Measurements from ENCODE around the gene SALL1. TPM values are rescaled to one million over a fixed set of nuclear protein-coding genes. Genes with fewer than 3 reads are reported as not detected.

Gene SALL1
- polyA plus RNA-seq, 1 donor (not counting 4 experiments of a cell fraction or from before 2014, with no cell fraction given), result not detected

DNA sequence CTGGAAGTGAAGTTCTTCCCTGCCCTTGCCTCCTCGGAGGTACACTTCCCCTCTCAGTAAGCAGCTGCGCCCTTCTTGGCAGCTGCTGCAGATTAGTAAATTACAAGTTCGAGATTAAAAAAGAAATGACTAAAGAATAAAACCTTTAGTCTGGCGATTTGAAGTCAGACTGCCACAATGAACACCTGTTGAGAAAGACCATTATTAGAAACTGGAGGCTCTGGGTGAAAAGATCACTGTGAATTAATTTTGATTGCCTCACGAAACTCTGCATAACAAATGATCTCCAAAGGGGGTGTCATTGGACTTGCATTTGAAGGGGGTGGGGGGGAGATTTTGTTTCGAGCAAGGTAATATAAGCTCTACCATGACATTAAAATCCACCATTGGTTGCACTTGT is 39.3 kb downstream of the SALL1 start:
- H3K4me1 ChIP-seq (ENCODE audit: control insufficient read depth, extremely low read depth, insufficient read depth, low read length), result no peaks in the 10 kb centered on the region
- H3K36me3 ChIP-seq (ENCODE audit: control insufficient read depth in 2 of 2, extremely low read depth in 1 of 2, insufficient read depth in 2 of 2, low read length in 2 of 2), result no peaks in the 10 kb centered on the region
- no peak overlapping the region for H3K4me2 ChIP-seq (ENCODE audit: control insufficient read depth, extremely low read depth, insufficient read depth, low read depth, low read length)
- no peaks in the 10 kb centered on the region for H3K9me3 ChIP-seq (ENCODE audit: control insufficient read depth, low read depth, low read length)
- no peak overlapping the region for H2AFZ ChIP-seq (ENCODE audit: control insufficient read depth, low read length)
- TF ChIP-seq EZH2 (IDR thresholded peaks at IDR 0.05; ENCODE audit: low read length) (no peak), CTCF (optimal IDR thresholded peaks at IDR 0.05 in 1 of 3, IDR thresholded peaks at IDR 0.05 in 1 of 3, conservative IDR thresholded peaks at IDR 0.05 in 1 of 3; ENCODE audit: extremely low read depth in 1 of 3, insufficient read depth in 2 of 3, low read length in 3 of 3) (no peak)
- FAIRE-seq (no peak), DNase-seq (ENCODE audit: low read depth, low spot score) (no peak)
- H4K20me1 ChIP-seq (ENCODE audit: control insufficient read depth, extremely low read depth, insufficient read depth, low read length), result no peaks in the 10 kb centered on the region
- H3K27ac ChIP-seq (ENCODE audit: control insufficient read depth, insufficient read depth, low read length), result no peak overlapping the region
- dilution Hi-C loops (cut with MboI; ENCODE audit: extremely low pct_ligation_motif_present, low sequenced_read_pairs), result no loop called here
- H3K4me3 ChIP-seq (ENCODE audit: control insufficient read depth in 2 of 3, extremely low read depth in 1 of 3, insufficient read depth in 2 of 3, low read depth in 1 of 3, low read length in 3 of 3), result no peak overlapping the region
- peaks cover 18% of the 10 kb centered on the region for H3K27me3 ChIP-seq (ENCODE audit: control insufficient read depth, extremely low read depth, insufficient read depth, low read length)
- no peaks in the 10 kb centered on the region for H3K79me2 ChIP-seq (ENCODE audit: control insufficient read depth, insufficient read depth, low read length)
- no peak overlapping the region for H3K9ac ChIP-seq (ENCODE audit: control insufficient read depth, extremely low read depth, insufficient read depth, low read length)
- no peaks in the 10 kb centered on the region for H3K9me1 ChIP-seq (ENCODE audit: control insufficient read depth, extremely low read depth, insufficient read depth, low read length)

- H3K79me2 ChIP-seq (ENCODE audit: control insufficient read depth, insufficient read depth, low read length), result no peaks in the 10 kb centered on the region
- H3K4me1 ChIP-seq (ENCODE audit: control insufficient read depth, extremely low read depth, insufficient read depth, low read length), result no peaks in the 10 kb centered on the region
- no peaks in the 10 kb centered on the region for H3K9me3 ChIP-seq (ENCODE audit: control insufficient read depth, low read depth, low read length)
- FAIRE-seq (no peak), DNase-seq (ENCODE audit: low read depth, low spot score) (no peak)
- H3K4me2 ChIP-seq (ENCODE audit: control insufficient read depth, extremely low read depth, insufficient read depth, low read depth, low read length), result no peak overlapping the region
- dilution Hi-C loops (cut with MboI; ENCODE audit: extremely low pct_ligation_motif_present, low sequenced_read_pairs), result no loop called here
- TF ChIP-seq CTCF (optimal IDR thresholded peaks at IDR 0.05 in 1 of 3, IDR thresholded peaks at IDR 0.05 in 1 of 3, conservative IDR thresholded peaks at IDR 0.05 in 1 of 3; ENCODE audit: extremely low read depth in 1 of 3, insufficient read depth in 2 of 3, low read length in 3 of 3) (no peak), EZH2 (IDR thresholded peaks at IDR 0.05; ENCODE audit: low read length) (no peak)
- no peaks in the 10 kb centered on the region for H3K9me1 ChIP-seq (ENCODE audit: control insufficient read depth, extremely low read depth, insufficient read depth, low read length)
- no peak overlapping the region for H3K4me3 ChIP-seq (ENCODE audit: control insufficient read depth in 2 of 3, extremely low read depth in 1 of 3, insufficient read depth in 2 of 3, low read depth in 1 of 3, low read length in 3 of 3)
- H3K27me3 ChIP-seq (ENCODE audit: control insufficient read depth, extremely low read depth, insufficient read depth, low read length), result peaks cover 18% of the 10 kb centered on the region
- no peaks in the 10 kb centered on the region for H4K20me1 ChIP-seq (ENCODE audit: control insufficient read depth, extremely low read depth, insufficient read depth, low read length)
- H3K9ac ChIP-seq (ENCODE audit: control insufficient read depth, extremely low read depth, insufficient read depth, low read length), result no peak overlapping the region
- no peak overlapping the region for H2AFZ ChIP-seq (ENCODE audit: control insufficient read depth, low read length)
- H3K27ac ChIP-seq (ENCODE audit: control insufficient read depth, insufficient read depth, low read length), result no peak overlapping the region
- H3K36me3 ChIP-seq (ENCODE audit: control insufficient read depth in 2 of 2, extremely low read depth in 1 of 2, insufficient read depth in 2 of 2, low read length in 2 of 2), result no peaks in the 10 kb centered on the region
These were observed 40.3 kb downstream of the SALL1 start for GRCh38 chr16:51110700-51111157.
